Upper lobe of left lung (tissue), 4 donors: Measurements from ENCODE around the gene SPATA7.

Experiments
- CTCF ChIP-seq, 6 experiments: fragments of 450-650 bp in 4 of 6; fragments of 200-600 bp in 2 of 6; sonication (generic) in 2 of 6; IDR thresholded peaks; one replicate each; pipeline ENCODE4 v1.5.1; 2016 to 2019; ENCODE audit warnings: antibody characterized with exemption in 6 of 6
- POLR2AphosphoS5 ChIP-seq, 2 donors: sonication (generic); formaldehyde crosslinking; IDR thresholded peaks; one replicate each; pipeline ENCODE4 v1.5.1; 2017; ENCODE audit warnings: antibody characterized with exemption in 2 of 2

- TF ChIP-seq CTCF (IDR thresholded peaks at IDR 0.05) (no peak), POLR2AphosphoS5 (IDR thresholded peaks at IDR 0.05) (no peak)
Observed at GRCh38 chr14:88437658-88438057, 52.2 kb downstream of the SPATA7 start.
